ENCODE results near the gene SOX6.

The SOX6 gene

GRCh38 chr11:16173798-16174197 is 182.5 kb downstream of the SOX6 start:
- no peak overlapping the region for H3K27ac Mint-ChIP-seq
- H3K4me1 Mint-ChIP-seq (ENCODE audit: low read depth in 2 of 2): no peaks in the 10 kb centered on the region
- H3K4me3 Mint-ChIP-seq: no peak overlapping the region
- DNase-seq (no peak), ATAC-seq (replicated peaks) (no peak)
- H3K27me3 Mint-ChIP-seq: no peaks in the 10 kb centered on the region
- H3K36me3 Mint-ChIP-seq (ENCODE audit: insufficient read depth): no peaks in the 10 kb centered on the region
- H3K9me3 Mint-ChIP-seq: no peaks in the 10 kb centered on the region

GRCh38 chr11:16171882-16172281 is 184.5 kb downstream of the SOX6 start:
- no peak for DNase-seq
- no peaks in the 10 kb centered on the region for H3K27me3 Mint-ChIP-seq
- no peaks in the 10 kb centered on the region for H3K4me1 Mint-ChIP-seq (ENCODE audit: low read depth in 2 of 2)
- no peak overlapping the region for H3K4me3 Mint-ChIP-seq
- no peaks in the 10 kb centered on the region for H3K9me3 Mint-ChIP-seq
- no peaks in the 10 kb centered on the region for H3K36me3 Mint-ChIP-seq (ENCODE audit: insufficient read depth)
- no peak overlapping the region for H3K27ac Mint-ChIP-seq
- ATAC-seq (replicated peaks): no peak

- Mint-ChIP-seq H3K9me3 (no peaks in the 10 kb centered on the region), H3K4me1 (ENCODE audit: low read depth in 2 of 2) (no peaks in the 10 kb centered on the region), H3K27ac (no peak overlapping the region), H3K4me3 (no peak overlapping the region), H3K27me3 (no peaks in the 10 kb centered on the region), H3K36me3 (ENCODE audit: insufficient read depth) (no peaks in the 10 kb centered on the region)
- ATAC-seq (replicated peaks) (no peak), DNase-seq (no peak)
These were observed 186.1 kb downstream of the SOX6 start for GRCh38 chr11:16169956-16170847.

GRCh38 chr11:16169541-16169940 is 186.8 kb downstream of the SOX6 start:
- Mint-ChIP-seq H3K27ac (no peak overlapping the region), H3K9me3 (no peaks in the 10 kb centered on the region), H3K4me1 (ENCODE audit: low read depth in 2 of 2) (no peaks in the 10 kb centered on the region), H3K4me3 (no peak overlapping the region), H3K36me3 (ENCODE audit: insufficient read depth) (no peaks in the 10 kb centered on the region), H3K27me3 (no peaks in the 10 kb centered on the region)
- DNase-seq (no peak), ATAC-seq (replicated peaks) (no peak)

GRCh38 chr11:16167706-16168487 is 188.4 kb downstream of the SOX6 start:
- Mint-ChIP-seq H3K4me3 (no peak overlapping the region), H3K36me3 (ENCODE audit: insufficient read depth) (no peaks in the 10 kb centered on the region), H3K4me1 (ENCODE audit: low read depth in 2 of 2) (no peaks in the 10 kb centered on the region), H3K27me3 (no peaks in the 10 kb centered on the region), H3K27ac (no peak overlapping the region), H3K9me3 (no peaks in the 10 kb centered on the region)
- ATAC-seq (replicated peaks) (no peak), DNase-seq (no peak)

- Mint-ChIP-seq H3K27me3 (no peaks in the 10 kb centered on the region), H3K27ac (no peak overlapping the region), H3K4me1 (ENCODE audit: low read depth in 2 of 2) (no peaks in the 10 kb centered on the region), H3K36me3 (ENCODE audit: insufficient read depth) (no peaks in the 10 kb centered on the region), H3K9me3 (no peaks in the 10 kb centered on the region), H3K4me3 (no peak overlapping the region)
- ATAC-seq (replicated peaks) (no peak), DNase-seq (no peak)
These were observed 189.8 kb downstream of the SOX6 start for GRCh38 chr11:16166571-16166970.

- DNase-seq (no peak), ATAC-seq (replicated peaks) (no peak)
- Mint-ChIP-seq H3K9me3 (no peaks in the 10 kb centered on the region), H3K4me1 (ENCODE audit: low read depth in 2 of 2) (no peaks in the 10 kb centered on the region), H3K27me3 (no peaks in the 10 kb centered on the region), H3K27ac (no peak overlapping the region), H3K4me3 (no peak overlapping the region), H3K36me3 (ENCODE audit: insufficient read depth) (no peaks in the 10 kb centered on the region)
These were observed 196.2 kb downstream of the SOX6 start for GRCh38 chr11:16160146-16160545.

- no peak overlapping the region for H3K4me3 Mint-ChIP-seq
- H3K36me3 Mint-ChIP-seq (ENCODE audit: insufficient read depth): no peaks in the 10 kb centered on the region
- no peaks in the 10 kb centered on the region for H3K4me1 Mint-ChIP-seq (ENCODE audit: low read depth in 2 of 2)
- H3K9me3 Mint-ChIP-seq: peaks cover 0 to under 1% of the 10 kb centered on the region in 2 donors
- ATAC-seq (replicated peaks): no peak
- no peaks in the 10 kb centered on the region for H3K27me3 Mint-ChIP-seq
- DNase-seq: no peak
- no peak overlapping the region for H3K27ac Mint-ChIP-seq
These were observed 197.8 kb downstream of the SOX6 start for GRCh38 chr11:16158426-16158994.

- ATAC-seq (replicated peaks): no peak
- no peaks in the 10 kb centered on the region for H3K36me3 Mint-ChIP-seq (ENCODE audit: insufficient read depth)
- H3K4me3 Mint-ChIP-seq: no peak overlapping the region
- no peaks in the 10 kb centered on the region for H3K4me1 Mint-ChIP-seq (ENCODE audit: low read depth in 2 of 2)
- no peaks in the 10 kb centered on the region for H3K27me3 Mint-ChIP-seq
- DNase-seq: no peak
- peaks cover 0 to 2% of the 10 kb centered on the region in 2 donors for H3K9me3 Mint-ChIP-seq
- no peak overlapping the region for H3K27ac Mint-ChIP-seq
These were observed 199.0 kb downstream of the SOX6 start for GRCh38 chr11:16157327-16157726.

GRCh38 chr11:16155448-16155847 is 200.9 kb downstream of the SOX6 start:
- Mint-ChIP-seq H3K27ac (no peak overlapping the region), H3K27me3 (no peaks in the 10 kb centered on the region), H3K9me3 (peaks cover 0 to 2% of the 10 kb centered on the region in 2 donors), H3K4me3 (no peak overlapping the region), H3K4me1 (ENCODE audit: low read depth in 2 of 2) (no peaks in the 10 kb centered on the region), H3K36me3 (ENCODE audit: insufficient read depth) (no peaks in the 10 kb centered on the region)
- DNase-seq (no peak), ATAC-seq (replicated peaks) (no peak)

GRCh38 chr11:16154715-16155396 is 201.5 kb downstream of the SOX6 start:
- Mint-ChIP-seq H3K27ac (no peak overlapping the region), H3K9me3 (peaks cover 0 to 2% of the 10 kb centered on the region in 2 donors), H3K4me3 (no peak overlapping the region), H3K36me3 (ENCODE audit: insufficient read depth) (no peaks in the 10 kb centered on the region), H3K27me3 (no peaks in the 10 kb centered on the region), H3K4me1 (ENCODE audit: low read depth in 2 of 2) (no peaks in the 10 kb centered on the region)
- ATAC-seq (replicated peaks) (no peak), DNase-seq (no peak)

GRCh38 chr11:16153951-16154350 is 202.4 kb downstream of the SOX6 start:
- peaks cover 0 to 3% of the 10 kb centered on the region in 2 donors for H3K9me3 Mint-ChIP-seq
- no peaks in the 10 kb centered on the region for H3K36me3 Mint-ChIP-seq (ENCODE audit: insufficient read depth)
- H3K4me1 Mint-ChIP-seq (ENCODE audit: low read depth in 2 of 2): no peaks in the 10 kb centered on the region
- H3K27me3 Mint-ChIP-seq: no peaks in the 10 kb centered on the region
- no peak overlapping the region for H3K4me3 Mint-ChIP-seq
- no peak overlapping the region for H3K27ac Mint-ChIP-seq
- DNase-seq (no peak), ATAC-seq (replicated peaks) (no peak)

GRCh38 chr11:16151138-16151537 is 205.2 kb downstream of the SOX6 start:
- Mint-ChIP-seq H3K4me3 (no peak overlapping the region), H3K27ac (no peak overlapping the region), H3K9me3 (peaks cover 0 to 4% of the 10 kb centered on the region in 2 donors), H3K4me1 (ENCODE audit: low read depth in 2 of 2) (no peaks in the 10 kb centered on the region), H3K36me3 (ENCODE audit: insufficient read depth) (no peaks in the 10 kb centered on the region), H3K27me3 (no peaks in the 10 kb centered on the region)
- DNase-seq (no peak), ATAC-seq (replicated peaks) (no peak)

Measured in effector memory CD8-positive, alpha-beta T cell (primary cell).